ENCODE results near the gene DYNC1I1.

GRCh38 chr7:95766657-95767056 lies 5.7 kb upstream of the DYNC1I1 start:
- TF ChIP-seq CTCF (IDR thresholded peaks at IDR 0.05) (no peak), POLR2A (IDR thresholded peaks at IDR 0.05) (no peak), EP300 (IDR thresholded peaks at IDR 0.05) (no peak), POLR2AphosphoS5 (IDR thresholded peaks at IDR 0.05) (no peak)

Data from upper lobe of left lung (tissue), 4 donors.